Spleen (tissue), 7 donors: ENCODE data around the gene NPDC1.

Experiments used
- POLR2A ChIP-seq, 3 donors: fragments of 450-650 bp; IDR thresholded peaks; one replicate each; pipeline ENCODE4 v1.5.1; 2017; ENCODE audit warnings: antibody characterized with exemption in 3 of 3, mild to moderate bottlenecking in 1 of 3
- TF ChIP-seq, protein P1 (sequence below), 11 experiments: fragments of 200-600 bp in 7 of 11; fragments of 450-650 bp in 4 of 11; sonication (generic) in 4 of 11; IDR thresholded peaks in 8 of 11; conservative IDR thresholded peaks in 3 of 11; 1 replicate in 7 of 11; 2 replicates in 4 of 11; pipeline versions ENCODE4 v1.4.0 to v1.8.0; 2016 to 2021; ENCODE audit warnings: antibody characterized with exemption in 11 of 11, inconsistent platforms in 4 of 11, mild to moderate bottlenecking in 1 of 11
- donor health status: DM: no; HTN: no; CAD: no; lungs with moderate emphysema.
- donor health status: DM: no; HTN: no; CAD: no.
- donor health status: DM: no; HTN: no; CAD: no.

DNA sequence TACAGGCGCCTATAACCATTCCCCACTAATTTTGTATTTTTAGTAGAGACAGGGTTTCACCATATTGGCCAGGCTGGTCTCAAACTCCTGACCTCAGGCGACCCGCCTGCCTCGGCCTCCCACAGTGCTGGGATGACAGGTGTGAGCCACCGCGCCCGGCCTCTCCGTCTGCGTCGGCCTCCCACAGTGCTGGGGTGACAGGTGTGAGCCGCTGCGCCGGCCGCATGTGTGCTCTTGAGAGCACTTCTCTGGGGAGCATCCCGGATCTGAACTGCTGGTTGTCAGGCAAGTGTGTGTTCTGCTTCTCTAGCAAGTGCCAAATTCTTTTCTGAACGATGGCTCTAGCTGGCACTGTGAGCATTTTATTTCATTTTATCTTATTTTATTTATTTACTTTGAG, 11.6 kb upstream of the NPDC1 start:
- TF ChIP-seq POLR2A (IDR thresholded peaks at IDR 0.05), result no peak
- TF ChIP-seq, protein P1, sequence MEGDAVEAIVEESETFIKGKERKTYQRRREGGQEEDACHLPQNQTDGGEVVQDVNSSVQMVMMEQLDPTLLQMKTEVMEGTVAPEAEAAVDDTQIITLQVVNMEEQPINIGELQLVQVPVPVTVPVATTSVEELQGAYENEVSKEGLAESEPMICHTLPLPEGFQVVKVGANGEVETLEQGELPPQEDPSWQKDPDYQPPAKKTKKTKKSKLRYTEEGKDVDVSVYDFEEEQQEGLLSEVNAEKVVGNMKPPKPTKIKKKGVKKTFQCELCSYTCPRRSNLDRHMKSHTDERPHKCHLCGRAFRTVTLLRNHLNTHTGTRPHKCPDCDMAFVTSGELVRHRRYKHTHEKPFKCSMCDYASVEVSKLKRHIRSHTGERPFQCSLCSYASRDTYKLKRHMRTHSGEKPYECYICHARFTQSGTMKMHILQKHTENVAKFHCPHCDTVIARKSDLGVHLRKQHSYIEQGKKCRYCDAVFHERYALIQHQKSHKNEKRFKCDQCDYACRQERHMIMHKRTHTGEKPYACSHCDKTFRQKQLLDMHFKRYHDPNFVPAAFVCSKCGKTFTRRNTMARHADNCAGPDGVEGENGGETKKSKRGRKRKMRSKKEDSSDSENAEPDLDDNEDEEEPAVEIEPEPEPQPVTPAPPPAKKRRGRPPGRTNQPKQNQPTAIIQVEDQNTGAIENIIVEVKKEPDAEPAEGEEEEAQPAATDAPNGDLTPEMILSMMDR (IDR thresholded peaks at IDR 0.05 in 8 of 11, conservative IDR thresholded peaks at IDR 0.05 in 3 of 11), result no peak
